GM18505 (cell line): Measurements from ENCODE around the gene TEKT5.

Experiments used
- ATAC-seq: cut with Tn5 transposase; IDR thresholded peaks from one replicate; pipeline ENCODE4 v1.9.1; 2021; ENCODE audit not compliant: unreplicated experiment
- POLR2A ChIP-seq: IDR thresholded peaks from 4 replicates; pipeline ENCODE4 v1.6.1; 2011; ENCODE audit warnings: borderline replicate concordance; ENCODE audit not compliant: insufficient read depth, insufficient read length; ENCODE audit errors: extremely low read depth

The TEKT5 gene

GRCh38 chr16:10612649-10613179 is 82.0 kb downstream of the TEKT5 start:
- TF ChIP-seq POLR2A, result no peak
- no peak for ATAC-seq

DNA sequence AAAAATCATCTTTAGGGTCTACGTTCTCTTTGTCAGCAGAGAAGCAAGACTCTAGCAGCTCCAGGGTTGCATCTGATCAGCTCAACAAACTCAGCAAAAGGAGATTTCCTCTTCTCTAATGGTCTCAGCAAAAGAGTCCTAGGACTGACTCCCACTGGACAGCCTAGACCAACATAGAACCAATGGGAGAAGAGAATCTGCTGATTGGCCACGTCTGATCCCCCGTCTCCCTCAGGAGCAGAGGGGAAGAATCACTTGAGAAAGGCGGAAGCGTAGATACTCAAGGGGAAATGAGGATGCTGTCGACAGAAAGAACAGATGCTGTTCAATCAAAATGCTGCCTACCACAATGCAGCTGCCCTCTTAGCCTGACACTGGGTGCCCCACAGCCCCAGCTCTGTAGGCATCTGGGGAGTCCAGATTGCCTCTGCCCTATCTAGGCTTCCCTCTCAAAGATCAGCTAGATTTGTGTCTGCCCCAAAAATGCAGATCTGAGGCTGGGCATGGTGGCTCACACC is 82.8 kb downstream of the TEKT5 start:
- TF ChIP-seq POLR2A, result no peak
- ATAC-seq, result no peak

DNA sequence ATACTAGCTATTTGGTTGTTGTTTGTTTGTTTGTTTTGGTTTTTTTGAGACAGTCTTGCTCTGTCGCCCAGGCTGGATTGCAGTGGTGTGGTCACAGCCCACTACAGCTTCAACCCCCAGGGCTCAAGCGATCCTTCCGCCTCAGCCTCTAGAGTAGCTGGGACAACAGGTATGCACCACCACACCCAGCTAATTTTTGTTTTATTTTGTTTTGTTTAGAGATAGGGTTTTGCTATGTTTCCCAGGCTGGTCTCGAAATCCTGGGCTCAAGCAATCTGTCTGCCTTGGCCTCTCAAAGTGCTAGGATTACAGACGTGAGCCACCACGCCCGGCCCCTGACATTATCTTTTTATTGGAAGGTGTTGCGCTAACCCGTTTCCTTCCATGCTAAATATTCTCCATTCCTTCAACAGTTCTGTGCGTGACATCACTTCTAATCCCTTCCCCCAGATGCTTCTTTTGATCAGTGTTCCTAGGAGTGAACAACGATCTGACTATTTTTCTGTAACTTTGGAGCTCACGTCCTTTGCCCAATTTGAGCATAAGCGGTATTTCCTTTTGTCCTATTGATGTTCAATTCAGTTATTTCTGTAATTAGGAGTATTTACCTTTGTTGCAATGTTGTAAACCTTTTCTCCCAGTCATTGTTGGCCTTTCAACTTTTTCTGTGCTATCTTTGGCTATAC is 84.1 kb downstream of the TEKT5 start:
- no peak for TF ChIP-seq POLR2A
- ATAC-seq, result no peak

- ATAC-seq, result no peak
- TF ChIP-seq POLR2A, result no peak
Measured at GRCh38 chr16:10609402-10609774, 85.3 kb downstream of the TEKT5 start.

DNA sequence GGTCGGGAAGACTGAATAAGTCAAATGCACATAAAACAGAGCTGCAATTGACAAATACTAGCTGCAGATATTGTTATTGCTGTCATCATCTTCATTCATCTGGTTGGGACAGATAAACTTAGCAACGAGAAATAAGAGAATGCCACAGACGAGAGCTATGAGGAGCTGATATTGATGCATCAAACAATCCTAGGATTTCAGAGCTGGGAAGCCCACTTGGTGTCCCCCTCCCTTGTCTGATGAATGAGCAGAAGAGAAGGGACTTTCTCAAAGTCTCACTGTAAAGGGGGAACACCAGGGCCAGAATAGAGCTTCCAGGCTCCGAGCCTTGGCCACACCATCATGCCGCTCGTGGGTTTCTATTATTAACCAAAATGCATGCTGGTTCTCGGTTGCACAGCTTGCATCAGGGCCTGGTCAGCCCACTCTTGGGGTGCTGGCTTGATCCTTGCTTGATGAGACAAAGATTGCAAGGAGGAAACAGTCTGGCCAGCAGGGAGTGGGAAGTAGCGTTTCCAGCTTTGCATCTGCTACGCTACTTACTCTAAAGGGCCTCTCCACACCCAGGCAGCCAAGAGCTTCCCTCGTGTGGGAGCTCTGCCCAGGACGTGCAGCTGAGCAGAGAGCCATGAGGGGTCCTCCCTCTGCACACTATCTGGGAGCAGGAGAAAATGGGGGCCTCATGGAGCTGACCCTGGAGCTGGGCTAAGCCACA is 85.9 kb downstream of the TEKT5 start:
- ATAC-seq, result no peak

DNA sequence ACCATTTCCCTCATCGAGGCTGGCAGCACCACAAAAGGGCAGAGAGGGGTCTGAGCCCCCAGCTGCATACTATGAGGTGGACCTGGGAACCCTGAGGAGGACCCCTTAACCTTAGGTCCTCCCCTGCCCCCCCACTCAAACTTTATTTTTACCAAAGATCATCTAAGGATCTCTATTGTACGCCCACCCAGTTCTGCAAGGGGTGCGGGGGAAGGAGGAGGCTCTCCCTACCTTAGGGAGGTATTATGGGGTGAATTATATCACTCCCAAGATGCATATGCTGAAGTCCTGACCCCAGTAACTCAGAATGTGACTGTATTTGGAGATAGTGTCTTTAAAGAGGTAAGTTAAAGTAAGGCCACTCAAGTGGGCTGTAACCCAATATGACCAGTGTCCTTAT is 87.6 kb downstream of the TEKT5 start:
- TF ChIP-seq POLR2A, result no peak

More for the DNA sequence above, 85.9 kb downstream of the TEKT5 start:
- no peak for TF ChIP-seq POLR2A

GRCh38 chr16:10606607-10607006 is 88.1 kb downstream of the TEKT5 start:
- ATAC-seq, result no peak
- no peak for TF ChIP-seq POLR2A

More for the DNA sequence above, 87.6 kb downstream of the TEKT5 start:
- no peak for ATAC-seq

GRCh38 chr16:10605636-10606035 is 89.1 kb downstream of the TEKT5 start:
- no peak for TF ChIP-seq POLR2A
- ATAC-seq, result no peak

GRCh38 chr16:10601444-10602408 is 93.0 kb downstream of the TEKT5 start:
- no peak for ATAC-seq
- TF ChIP-seq POLR2A, result no peak

DNA sequence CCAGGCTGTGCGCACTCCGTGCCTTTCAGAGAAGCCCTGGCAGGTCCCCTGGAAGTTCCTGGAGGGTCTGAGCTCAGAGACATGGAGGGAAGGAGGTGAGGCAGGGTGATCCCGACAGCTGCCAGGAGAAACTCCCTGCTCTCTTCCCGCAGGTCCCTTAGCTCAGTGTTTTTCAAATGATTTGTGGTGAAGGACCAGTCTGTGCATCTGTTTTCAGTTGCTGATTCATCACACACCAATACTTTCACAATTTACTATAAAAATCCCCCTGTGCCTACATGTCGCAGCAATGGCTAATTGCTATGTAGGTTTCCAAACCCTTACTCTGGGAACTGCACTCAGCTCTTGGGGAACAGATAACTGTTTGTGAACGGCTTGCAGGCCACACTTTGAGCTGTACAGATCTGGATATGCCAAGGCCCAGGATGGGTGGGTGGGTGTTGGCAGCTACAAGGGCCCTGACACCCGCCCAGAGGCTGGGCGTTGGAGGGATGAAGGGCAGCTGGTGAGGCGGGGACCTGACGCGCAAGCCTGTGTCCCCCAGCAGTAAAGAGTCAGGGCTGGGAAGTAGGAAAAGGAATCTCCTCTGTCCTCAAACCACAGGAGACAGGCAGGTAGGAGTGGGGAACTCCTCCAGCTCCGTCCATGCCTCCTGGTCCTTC is 93.8 kb downstream of the TEKT5 start:
- TF ChIP-seq POLR2A, result no peak
- no peak for ATAC-seq

DNA sequence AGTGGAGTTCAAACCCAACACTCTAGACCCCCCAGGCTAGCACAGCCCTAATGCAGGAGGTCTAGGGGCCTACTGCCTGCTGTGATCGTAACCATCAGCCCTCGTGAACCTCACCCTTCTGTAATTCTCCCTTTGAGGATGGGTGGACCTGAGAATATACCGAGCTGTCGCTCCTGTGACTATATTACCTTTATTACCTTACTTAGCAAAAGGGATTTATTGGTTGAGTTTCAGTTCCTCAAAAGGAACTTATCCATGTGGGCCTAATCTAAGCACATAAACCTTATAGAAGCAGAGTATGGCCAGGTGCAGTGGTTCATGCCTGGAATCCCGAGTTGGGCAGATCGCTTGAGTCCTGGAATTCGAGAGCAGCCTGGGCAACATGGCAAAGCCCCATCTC is 95.1 kb downstream of the TEKT5 start:
- ATAC-seq, result no peak
- no peak for TF ChIP-seq POLR2A

DNA sequence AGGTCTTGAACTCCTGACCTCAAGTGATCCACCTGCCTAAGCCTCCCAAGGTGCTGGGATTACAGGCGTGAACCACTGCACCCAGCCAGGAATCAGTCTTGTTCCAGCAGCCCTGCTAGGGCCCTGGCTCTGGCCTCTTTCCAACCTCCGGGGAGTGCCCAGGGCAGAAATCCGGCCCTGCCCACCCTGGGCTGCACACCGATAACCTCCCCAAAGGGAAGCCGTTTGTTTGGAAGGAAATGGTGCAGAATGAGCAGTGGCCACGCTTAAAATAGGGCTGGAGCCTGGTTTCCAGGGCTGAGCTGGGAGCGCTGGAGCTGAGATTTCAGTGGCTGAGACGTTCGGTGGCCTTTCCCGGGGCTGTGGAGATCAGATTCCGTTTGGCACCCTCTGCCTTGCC is 96.6 kb downstream of the TEKT5 start:
- no peak for ATAC-seq
- TF ChIP-seq POLR2A, result no peak
